ENCODE data around the gene LAX1.

- TF ChIP-seq CTCF (IDR thresholded peaks at IDR 0.05; ENCODE audit: insufficient read depth, low read depth, low read length) (no peak), EZH2 (IDR thresholded peaks at IDR 0.05; ENCODE audit: insufficient read depth, low read length) (no peak)
Measured at GRCh38 chr1:203754455-203754864, 10.5 kb upstream of the LAX1 start.
